GM12872 (cell line): ENCODE measurements around the gene ENAH.

Experiments
- TF ChIP-seq, protein P1 (sequence below): IDR thresholded peaks from 3 replicates; pipeline ENCODE4 v1.5.1; 2011; ENCODE audit warnings: low read depth, mild to moderate bottlenecking, low read length, moderate library complexity; ENCODE audit not compliant: insufficient read depth

Gene ENAH

GRCh38 chr1:225523263-225523950, 129.5 kb downstream of the ENAH start:
- TF ChIP-seq, protein P1, sequence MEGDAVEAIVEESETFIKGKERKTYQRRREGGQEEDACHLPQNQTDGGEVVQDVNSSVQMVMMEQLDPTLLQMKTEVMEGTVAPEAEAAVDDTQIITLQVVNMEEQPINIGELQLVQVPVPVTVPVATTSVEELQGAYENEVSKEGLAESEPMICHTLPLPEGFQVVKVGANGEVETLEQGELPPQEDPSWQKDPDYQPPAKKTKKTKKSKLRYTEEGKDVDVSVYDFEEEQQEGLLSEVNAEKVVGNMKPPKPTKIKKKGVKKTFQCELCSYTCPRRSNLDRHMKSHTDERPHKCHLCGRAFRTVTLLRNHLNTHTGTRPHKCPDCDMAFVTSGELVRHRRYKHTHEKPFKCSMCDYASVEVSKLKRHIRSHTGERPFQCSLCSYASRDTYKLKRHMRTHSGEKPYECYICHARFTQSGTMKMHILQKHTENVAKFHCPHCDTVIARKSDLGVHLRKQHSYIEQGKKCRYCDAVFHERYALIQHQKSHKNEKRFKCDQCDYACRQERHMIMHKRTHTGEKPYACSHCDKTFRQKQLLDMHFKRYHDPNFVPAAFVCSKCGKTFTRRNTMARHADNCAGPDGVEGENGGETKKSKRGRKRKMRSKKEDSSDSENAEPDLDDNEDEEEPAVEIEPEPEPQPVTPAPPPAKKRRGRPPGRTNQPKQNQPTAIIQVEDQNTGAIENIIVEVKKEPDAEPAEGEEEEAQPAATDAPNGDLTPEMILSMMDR, result no peak

GRCh38 chr1:225522588-225523262, 130.2 kb downstream of the ENAH start:
- TF ChIP-seq, protein P1, result no peak

- TF ChIP-seq, protein P1, result no peak
These were observed 132.2 kb downstream of the ENAH start for GRCh38 chr1:225520587-225521227.

- TF ChIP-seq, protein P1, result no peak
These were observed 133.6 kb downstream of the ENAH start for GRCh38 chr1:225519166-225519863.

- TF ChIP-seq, protein P1, result no peak
These were observed 135.2 kb downstream of the ENAH start for GRCh38 chr1:225517697-225518096.

GRCh38 chr1:225517221-225517620, 135.7 kb downstream of the ENAH start:
- TF ChIP-seq, protein P1, result no peak

GRCh38 chr1:225514671-225515081, 138.2 kb downstream of the ENAH start:
- TF ChIP-seq, protein P1, result no peak
